Astrocyte (in vitro differentiated cells and primary cell): ENCODE data around the gene PPP4C.

Experiments
- EZH2 ChIP-seq: IDR thresholded peaks from 2 replicates; pipeline ENCODE4 v1.6.1; 2012; ENCODE audit warnings: mild to moderate bottlenecking, low read length, inconsistent platforms; ENCODE audit not compliant: insufficient read depth
- TF ChIP-seq, protein P1 (sequence below): IDR thresholded peaks from 2 replicates; pipeline ENCODE4 v1.5.1; 2011; ENCODE audit warnings: low read depth, mild to moderate bottlenecking, inconsistent platforms, low read length, moderate library complexity; ENCODE audit not compliant: insufficient read depth

DNA sequence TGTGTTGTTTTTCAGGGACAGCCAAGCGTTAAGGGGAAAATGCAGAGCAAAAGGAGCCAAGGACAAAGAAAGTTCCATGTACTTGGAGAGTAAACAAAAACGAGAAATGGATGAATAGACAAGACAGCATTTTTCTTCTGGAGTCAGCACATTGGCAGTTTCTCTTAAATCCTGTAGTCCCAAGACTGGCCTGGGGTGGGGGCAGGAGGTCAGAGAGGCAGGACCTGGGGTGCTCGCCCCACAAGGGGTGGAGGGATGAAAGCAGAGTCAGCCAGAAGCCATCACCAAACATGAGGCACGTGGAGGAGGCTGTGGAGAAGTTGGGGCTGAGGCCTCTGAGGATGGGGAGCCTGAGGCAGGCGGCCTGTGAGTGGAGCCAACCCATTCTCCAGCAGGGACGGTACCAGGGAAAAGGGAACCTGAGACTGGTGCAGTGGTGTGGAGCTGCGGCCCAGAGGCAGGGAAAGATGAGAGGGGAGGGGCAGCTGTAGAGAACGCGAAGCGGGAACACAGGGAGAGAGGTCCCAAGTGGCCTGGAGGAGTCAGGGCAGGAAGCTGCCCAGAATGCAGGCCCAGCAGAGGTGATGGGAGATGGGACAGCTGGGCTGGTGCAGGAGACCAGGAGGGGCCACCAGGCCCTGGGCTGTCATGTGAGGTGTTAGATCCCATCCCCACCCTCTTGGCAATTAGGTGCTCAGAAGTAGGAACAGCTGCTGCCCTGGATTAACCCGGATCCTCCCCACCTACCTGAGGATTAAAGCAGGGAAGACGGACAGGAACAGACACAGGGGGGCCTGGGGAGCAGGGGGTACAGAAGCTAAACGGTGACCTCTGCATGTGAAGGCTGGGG lies 48.0 kb upstream of the PPP4C start:
- TF ChIP-seq, protein P1, sequence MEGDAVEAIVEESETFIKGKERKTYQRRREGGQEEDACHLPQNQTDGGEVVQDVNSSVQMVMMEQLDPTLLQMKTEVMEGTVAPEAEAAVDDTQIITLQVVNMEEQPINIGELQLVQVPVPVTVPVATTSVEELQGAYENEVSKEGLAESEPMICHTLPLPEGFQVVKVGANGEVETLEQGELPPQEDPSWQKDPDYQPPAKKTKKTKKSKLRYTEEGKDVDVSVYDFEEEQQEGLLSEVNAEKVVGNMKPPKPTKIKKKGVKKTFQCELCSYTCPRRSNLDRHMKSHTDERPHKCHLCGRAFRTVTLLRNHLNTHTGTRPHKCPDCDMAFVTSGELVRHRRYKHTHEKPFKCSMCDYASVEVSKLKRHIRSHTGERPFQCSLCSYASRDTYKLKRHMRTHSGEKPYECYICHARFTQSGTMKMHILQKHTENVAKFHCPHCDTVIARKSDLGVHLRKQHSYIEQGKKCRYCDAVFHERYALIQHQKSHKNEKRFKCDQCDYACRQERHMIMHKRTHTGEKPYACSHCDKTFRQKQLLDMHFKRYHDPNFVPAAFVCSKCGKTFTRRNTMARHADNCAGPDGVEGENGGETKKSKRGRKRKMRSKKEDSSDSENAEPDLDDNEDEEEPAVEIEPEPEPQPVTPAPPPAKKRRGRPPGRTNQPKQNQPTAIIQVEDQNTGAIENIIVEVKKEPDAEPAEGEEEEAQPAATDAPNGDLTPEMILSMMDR, result no peak
- no peak for TF ChIP-seq EZH2
